Measurements from ENCODE around the gene DLGAP4.

DNA sequence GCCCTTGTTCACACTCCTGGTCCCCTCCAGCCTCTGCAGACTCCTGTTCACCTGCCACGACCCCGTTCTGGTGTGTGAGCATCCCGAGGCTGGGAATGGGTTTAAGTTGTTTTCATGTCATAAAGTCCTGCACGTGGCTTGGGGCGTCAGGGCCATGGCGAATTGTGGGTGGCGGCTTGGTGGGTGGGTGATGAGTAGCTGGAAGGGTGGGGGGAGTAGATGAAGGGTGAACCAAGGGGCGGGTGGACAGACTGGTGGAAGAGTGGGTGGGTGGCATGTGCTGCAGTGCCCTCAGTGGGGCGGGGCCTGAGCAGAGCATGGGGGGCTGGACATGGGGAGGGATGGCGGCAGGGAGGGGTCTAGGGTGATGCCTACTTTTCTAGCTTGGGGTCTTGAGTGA lies 54.3 kb downstream of the DLGAP4 start:
- TF ChIP-seq, protein P1, sequence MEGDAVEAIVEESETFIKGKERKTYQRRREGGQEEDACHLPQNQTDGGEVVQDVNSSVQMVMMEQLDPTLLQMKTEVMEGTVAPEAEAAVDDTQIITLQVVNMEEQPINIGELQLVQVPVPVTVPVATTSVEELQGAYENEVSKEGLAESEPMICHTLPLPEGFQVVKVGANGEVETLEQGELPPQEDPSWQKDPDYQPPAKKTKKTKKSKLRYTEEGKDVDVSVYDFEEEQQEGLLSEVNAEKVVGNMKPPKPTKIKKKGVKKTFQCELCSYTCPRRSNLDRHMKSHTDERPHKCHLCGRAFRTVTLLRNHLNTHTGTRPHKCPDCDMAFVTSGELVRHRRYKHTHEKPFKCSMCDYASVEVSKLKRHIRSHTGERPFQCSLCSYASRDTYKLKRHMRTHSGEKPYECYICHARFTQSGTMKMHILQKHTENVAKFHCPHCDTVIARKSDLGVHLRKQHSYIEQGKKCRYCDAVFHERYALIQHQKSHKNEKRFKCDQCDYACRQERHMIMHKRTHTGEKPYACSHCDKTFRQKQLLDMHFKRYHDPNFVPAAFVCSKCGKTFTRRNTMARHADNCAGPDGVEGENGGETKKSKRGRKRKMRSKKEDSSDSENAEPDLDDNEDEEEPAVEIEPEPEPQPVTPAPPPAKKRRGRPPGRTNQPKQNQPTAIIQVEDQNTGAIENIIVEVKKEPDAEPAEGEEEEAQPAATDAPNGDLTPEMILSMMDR (IDR thresholded peaks at IDR 0.05; ENCODE audit: low read depth, low read length, poor library complexity, severe bottlenecking) = no peak
- TF ChIP-seq EZH2phosphoT487 (IDR thresholded peaks at IDR 0.05; ENCODE audit: borderline replicate concordance, low read length) = no peak

Measured in DOHH2 (cell line).